Hippocampal formation (tissue), 2 donors: Measurements from ENCODE around the gene HYPK.

ENCODE experiments used
- DNase-seq, 2 donors: peaks; one replicate each; lab custom pipeline; 2025; lab: John Stamatoyannopoulos, UW

The HYPK gene

GRCh38 chr15:43800286-43801141, at the start of gene HYPK:
Gene HYPK (plus strand): TSS chr15:43800599. CDS start chr15:43800623, 24 bp downstream.
- DNase-seq, result peak; percentile 85 to 94

- DNase-seq, result no peak
These were observed 48.5 kb upstream of the HYPK start for GRCh38 chr15:43751885-43752284.

- no peak for DNase-seq
These were observed 37.6 kb upstream of the HYPK start for GRCh38 chr15:43762824-43763223.

DNA sequence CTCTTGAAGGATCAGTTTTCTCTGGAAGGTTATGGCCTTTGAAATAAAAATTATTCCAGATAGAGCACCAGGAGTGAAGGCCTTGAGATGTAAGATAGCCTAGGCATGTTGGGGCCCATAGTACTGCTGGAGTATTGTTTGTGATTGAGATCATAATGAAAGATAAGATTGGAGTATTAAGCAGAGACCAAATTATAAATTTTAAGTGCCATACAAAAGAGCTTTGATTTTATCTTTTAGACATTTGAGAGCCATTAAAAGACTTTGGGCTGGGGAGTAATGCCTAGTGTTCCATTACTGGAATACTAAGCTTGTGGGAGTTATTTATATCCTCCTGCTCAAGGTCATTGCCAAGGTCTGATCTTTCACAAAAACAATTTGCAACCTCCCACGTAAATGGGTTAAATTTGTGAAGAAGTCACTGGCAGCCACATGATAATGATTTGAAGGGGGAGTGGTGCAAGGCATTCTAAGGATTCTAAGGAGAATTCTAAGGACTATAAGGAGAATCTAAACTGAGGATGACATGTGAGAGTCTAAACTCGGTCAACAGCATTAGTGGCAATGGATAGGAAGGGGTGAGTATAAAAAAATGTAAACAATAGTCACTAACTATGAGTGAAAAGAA, 36.5 kb upstream of the HYPK start:
- DNase-seq, result no peak

DNA sequence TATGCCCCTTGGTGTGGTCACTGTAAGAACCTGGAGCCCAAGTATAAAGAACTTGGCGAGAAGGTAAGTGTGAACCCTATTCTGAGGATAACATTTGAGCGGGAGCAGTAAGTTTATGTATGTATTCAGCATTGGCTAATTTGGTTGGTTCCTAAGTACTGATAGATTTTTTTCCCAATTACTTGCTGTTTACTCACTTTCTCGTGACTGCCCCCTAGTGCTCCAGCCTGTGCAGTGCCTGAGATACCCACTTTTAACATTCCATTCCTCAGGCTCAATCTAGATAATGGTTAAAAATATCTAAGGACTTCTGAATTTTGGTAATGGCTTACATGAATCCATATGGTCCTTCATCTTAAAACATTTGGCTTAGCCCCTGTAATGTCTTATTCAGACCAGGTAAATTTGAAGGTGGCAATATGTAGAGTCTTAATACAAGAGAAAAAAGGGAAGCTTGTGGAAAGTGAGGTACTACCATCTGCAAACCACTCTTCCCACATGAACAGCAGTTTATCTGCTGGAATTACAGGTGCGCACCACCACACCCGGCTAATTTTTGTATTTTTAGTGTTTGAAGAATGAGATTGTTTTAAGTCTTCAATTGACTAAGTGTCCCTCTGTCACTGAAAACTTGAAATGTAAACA, 30.7 kb upstream of the HYPK start:
- peak in 1 of 2 donors; percentile 51 for DNase-seq

GRCh38 chr15:43771816-43772215, 28.6 kb upstream of the HYPK start:
- no peak for DNase-seq

GRCh38 chr15:43772624-43773023, 27.8 kb upstream of the HYPK start:
- DNase-seq, result no peak

DNA sequence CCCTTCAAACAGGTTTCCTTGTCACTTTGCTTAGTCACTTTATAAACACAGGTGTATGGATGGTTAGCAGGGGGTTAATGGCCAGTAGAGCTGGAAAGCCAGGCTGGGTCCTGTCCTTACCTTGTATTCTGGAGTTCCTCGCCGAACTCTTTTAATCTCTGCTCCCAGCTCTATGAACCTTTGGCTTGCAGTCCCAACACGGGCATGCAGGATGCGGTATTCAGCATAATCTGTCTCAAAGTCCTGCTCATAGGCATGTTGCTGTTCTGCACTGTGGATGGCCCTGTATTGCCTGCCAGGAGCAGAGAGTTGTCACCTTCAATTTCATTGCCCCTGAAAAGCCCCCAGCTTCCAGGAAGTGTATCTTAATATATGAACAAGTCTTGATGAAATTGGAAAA, 26.3 kb upstream of the HYPK start:
- no peak for DNase-seq

DNA sequence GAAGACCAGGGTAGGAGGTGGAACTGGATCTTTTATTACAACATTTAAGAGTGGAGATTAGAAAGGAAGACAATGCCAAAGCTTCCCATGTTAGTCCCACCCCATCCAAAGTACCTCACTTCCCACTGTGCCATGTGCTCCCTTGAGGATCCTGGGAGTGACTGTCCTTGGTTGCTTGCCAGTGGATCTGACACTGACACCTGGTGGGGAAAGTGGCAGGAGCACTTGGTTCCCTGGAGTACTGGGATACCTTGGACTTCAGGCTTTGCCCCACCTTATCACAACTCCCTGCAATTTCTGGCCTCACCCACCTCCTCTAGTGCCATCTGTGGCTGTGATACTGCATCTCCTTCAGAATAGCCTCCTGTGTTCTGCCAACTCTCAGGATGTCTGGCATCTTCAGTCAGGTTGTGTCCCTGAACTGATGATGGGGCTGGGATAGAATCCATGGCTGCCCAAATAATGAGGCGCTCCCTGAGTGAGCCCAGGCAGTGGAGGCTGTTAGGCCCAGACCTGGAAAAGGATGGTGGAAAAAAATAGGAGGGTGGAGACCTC, 24.9 kb upstream of the HYPK start:
- no peak for DNase-seq

DNA sequence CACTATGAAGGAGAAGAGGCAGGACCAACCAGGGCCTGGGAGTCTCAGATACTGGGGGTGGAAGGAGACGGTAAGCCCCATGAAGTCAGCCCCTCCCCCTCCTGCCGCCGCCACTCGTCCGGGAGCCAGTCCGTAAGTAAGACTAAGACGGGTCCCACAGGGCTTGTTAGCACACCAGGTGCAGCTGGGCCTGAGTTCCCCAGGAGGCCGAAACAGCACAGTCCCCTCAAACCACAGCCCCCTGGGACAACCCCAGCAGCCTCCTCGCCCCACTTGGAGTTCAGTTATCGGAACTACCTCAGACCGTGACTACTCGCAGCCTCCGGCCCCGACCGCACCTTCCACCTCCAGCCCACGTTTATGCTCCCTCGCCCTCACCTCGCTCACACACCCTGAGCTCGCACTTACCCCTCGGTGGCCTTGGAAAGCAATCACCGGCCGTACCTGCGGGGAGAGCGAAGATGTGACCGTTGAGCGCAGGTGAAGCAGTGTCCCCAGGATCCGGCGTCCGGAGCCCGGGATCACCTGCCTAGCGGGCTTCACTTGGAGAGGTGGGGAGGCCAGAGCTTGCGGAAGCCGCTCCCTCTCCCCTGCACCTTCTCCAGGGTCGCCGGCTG, 24.2 kb upstream of the HYPK start:
- no peak for DNase-seq

- DNase-seq, result peak in 1 of 2 donors; percentile 61
These were observed 23.6 kb upstream of the HYPK start, which contains the start of gene ELL3 for GRCh38 chr15:43776718-43777266. Gene ELL3 (minus strand): TSS chr15:43776966. CDS start chr15:43776901, 65 bp downstream.

- DNase-seq, result peak in 1 of 2 donors; percentile 46
These were observed 23.0 kb upstream of the HYPK start for GRCh38 chr15:43777267-43777914.

DNA sequence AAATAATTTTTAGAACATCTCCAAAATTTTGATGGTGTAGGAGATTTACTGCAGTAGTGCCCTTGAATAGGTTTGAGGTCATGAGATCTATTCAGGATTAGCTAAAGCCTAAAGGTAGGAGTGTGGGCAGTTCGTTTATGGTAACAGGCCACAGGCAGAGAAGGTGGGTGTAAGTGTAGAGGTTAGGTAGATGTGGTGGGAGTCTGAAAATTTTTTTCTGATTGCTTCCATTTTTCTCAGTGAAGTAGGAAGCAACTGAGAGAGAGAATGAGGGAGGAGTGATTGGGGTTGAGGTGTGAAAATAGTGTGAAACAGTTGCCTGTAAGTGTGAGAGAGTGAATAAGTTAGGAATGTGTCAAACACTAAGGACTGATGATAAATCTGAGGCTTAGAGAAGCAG, 21.4 kb upstream of the HYPK start:
- no peak for DNase-seq

- DNase-seq, result no peak
These were observed 11.0 kb upstream of the HYPK start for GRCh38 chr15:43789409-43789808.

DNA sequence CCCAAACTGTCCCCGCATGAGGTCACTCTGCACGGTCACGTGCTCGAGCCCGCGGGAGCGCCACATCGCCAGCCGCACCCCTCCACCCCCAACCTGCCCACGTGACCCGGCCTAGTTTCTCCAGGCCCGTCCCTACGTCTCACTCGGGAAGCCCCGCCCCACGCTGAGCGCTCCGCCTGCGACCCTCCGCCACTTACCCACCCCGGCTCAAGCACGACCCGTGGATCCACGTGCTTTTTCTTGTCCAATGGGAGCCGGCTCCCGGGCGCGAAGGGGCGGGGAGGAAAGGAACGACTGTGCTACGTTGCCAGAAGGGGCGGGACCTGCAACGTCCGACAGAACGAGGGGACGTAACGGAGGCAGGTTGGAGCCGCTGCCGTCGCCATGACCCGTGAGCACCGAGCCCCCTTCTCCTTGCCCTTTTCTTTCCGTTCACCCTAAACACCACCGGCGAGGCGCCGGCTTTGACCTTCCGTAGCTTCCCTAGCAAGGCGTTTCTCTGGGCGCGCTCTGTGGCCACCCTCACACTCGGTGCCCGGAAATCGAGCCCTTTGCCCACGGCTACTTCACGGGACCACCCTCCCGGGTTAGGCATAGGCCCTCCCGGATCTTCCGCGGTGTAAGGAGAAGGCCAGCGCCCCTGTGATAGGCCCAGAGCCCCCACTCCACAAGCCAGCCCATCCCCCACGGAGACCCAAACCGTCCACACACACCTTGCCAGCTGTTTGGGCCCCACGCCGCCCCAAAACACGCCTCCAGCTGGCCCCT, 8.2 kb upstream of the HYPK start, which contains the start of gene SERF2:
SERF2 (plus strand) TSS at position 328 of the 768 bp plus-strand sequence; CDS start at position 385, 57 bp downstream.
- peak; percentile 99 to 100 for DNase-seq

DNA sequence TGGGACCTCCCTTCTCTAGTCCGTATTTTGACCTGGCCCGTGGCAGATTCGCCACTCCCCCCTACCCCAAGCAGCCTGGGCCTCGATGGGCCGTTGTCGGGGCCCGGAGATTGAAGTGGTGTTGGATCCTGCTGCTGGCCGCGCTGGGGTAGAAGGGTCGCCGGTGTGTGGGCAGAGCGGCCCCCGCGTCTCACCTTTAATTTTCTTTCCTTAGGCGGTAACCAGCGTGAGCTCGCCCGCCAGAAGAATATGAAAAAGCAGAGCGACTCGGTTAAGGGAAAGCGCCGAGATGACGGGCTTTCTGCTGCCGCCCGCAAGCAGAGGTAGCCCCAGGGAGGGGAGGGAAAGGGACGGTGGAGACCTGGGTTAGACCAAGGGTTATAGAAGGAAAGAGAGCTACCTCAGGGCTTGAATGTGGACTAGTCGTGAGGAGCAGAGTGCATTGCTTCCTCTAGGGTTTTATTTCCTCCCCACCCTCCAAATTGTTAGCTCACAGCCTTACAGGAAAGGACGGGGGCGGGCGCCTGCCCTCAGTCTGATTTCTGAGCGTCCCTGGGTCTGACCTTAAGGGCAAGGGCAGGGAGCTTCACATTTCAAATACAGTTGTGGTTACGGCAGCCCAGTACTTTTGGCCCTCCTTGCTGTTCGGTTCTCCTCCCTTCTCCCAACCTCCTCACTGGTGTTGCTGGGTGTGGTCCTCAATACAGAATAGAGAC, 7.5 kb upstream of the HYPK start:
- no peak for DNase-seq

- no peak for DNase-seq
These were observed 6.8 kb upstream of the HYPK start for GRCh38 chr15:43793647-43794046.

DNA sequence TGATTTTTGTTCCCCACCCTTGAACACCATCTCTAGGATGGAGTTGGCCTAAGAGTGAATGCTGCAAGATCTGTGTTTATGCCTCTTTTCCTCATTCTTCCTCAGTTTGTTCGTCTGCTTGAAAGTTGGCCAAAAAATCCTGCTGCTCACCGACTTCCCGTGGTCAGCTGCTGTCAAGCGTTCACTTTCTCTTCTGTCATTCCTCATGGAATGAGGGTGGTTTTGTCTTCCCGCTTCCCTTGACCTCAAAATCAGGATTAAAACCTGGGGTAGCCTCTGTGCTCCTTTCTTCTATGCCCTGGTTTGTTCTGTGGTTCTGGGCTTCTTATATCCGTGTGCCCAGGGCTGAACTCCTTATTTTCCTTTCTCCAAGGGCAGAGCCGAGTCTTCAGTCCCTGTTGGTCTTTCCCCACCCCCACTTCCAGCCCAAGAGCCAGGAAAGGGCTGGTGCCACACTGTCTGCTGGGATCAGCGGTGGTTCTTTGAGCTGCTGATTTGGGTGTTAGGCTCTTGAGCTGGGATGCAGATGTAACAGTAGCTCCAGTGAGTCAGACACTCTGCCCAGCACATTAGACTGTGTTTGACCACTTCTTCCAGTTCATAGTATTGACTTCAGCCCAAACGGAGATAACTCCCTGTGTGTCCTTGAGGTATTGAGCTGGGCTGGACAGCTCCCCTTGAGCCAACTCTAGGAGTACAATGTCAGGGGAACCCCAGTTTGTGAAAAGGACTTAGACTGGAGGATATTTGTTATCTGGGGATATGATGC, 5.9 kb upstream of the HYPK start:
- no peak for DNase-seq

- DNase-seq, result no peak
These were observed 5.2 kb upstream of the HYPK start for GRCh38 chr15:43795197-43795596.
